Measurements from ENCODE around the gene DLEC1.
"Not testable (repeated sequence)": the region's sequence is repeated elsewhere in the genome, so short reads cannot be mapped to it uniquely, and the experiment has no call there.

DLEC1 gene

GRCh38 chr3:38084334-38085310 is 45.6 kb downstream of the DLEC1 start:
- no peak for DNase-seq

- DNase-seq: no peak
Measured at GRCh38 chr3:38085311-38085942, 46.4 kb downstream of the DLEC1 start.

GRCh38 chr3:38085943-38086324 is 46.9 kb downstream of the DLEC1 start:
- DNase-seq: no peak

GRCh38 chr3:38086496-38086895 is 47.5 kb downstream of the DLEC1 start:
- DNase-seq: no peak

- DNase-seq: not testable (repeated sequence)
Measured at GRCh38 chr3:38087278-38087677, 48.3 kb downstream of the DLEC1 start.

GRCh38 chr3:38088126-38089078 is 49.4 kb downstream of the DLEC1 start:
- DNase-seq: no peak

GRCh38 chr3:38089163-38089562 is 50.2 kb downstream of the DLEC1 start:
- no peak for DNase-seq

- DNase-seq: no peak
Measured at GRCh38 chr3:38090453-38090852, 51.4 kb downstream of the DLEC1 start.

GRCh38 chr3:38094999-38095398 is 56.0 kb downstream of the DLEC1 start:
- DNase-seq: no peak

GRCh38 chr3:38095669-38096483 is 56.9 kb downstream of the DLEC1 start:
- DNase-seq: no peak

GRCh38 chr3:38097446-38098375 is 58.7 kb downstream of the DLEC1 start:
- DNase-seq: no peak

- DNase-seq: no peak
Measured at GRCh38 chr3:38098376-38098723, 59.3 kb downstream of the DLEC1 start.

GRCh38 chr3:38099518-38099917 is 60.5 kb downstream of the DLEC1 start:
- DNase-seq: no peak

GRCh38 chr3:38100498-38100897 is 61.5 kb downstream of the DLEC1 start:
- no peak for DNase-seq

- DNase-seq: no peak
Measured at GRCh38 chr3:38101811-38102443, 62.9 kb downstream of the DLEC1 start.

- no peak for DNase-seq
Measured at GRCh38 chr3:38102444-38102814, 63.4 kb downstream of the DLEC1 start.

GRCh38 chr3:38105525-38105924 is 66.5 kb downstream of the DLEC1 start:
- DNase-seq: no peak

- DNase-seq: no peak
Measured at GRCh38 chr3:38107911-38108648, 69.1 kb downstream of the DLEC1 start.

- DNase-seq: no peak
Measured at GRCh38 chr3:38108649-38109579, 69.9 kb downstream of the DLEC1 start.
